Thyroid gland (tissue), 4 donors: ENCODE results near the gene LARGE1. TPM values are rescaled to one million over a fixed set of nuclear protein-coding genes. Genes with fewer than 3 reads are reported as not detected.

ENCODE experiments used
- DNase-seq, 2 donors: peaks; one replicate each; pipeline ENCODE4 v3.0.0-alpha.2; 2019
- H3K27ac ChIP-seq, 3 donors: fragments of 200-600 bp; sonication (generic); 1 replicate in 2 of 3; 2 replicates in 1 of 3; pipeline ENCODE4 v1.5.1; 2016 to 2019; ENCODE audit warnings: mild to moderate bottlenecking in 1 of 3, moderate library complexity in 1 of 3
- H3K27me3 ChIP-seq: fragments of 200-600 bp; sonication (generic); one replicate; pipeline ENCODE4 v1.5.1; 2019
- H3K36me3 ChIP-seq, 2 donors: fragments of 200-600 bp; sonication (generic); one replicate each; pipeline ENCODE4 v1.5.1; 2016 to 2019
- H3K4me1 ChIP-seq, 2 donors: fragments of 200-600 bp; sonication (generic); one replicate each; pipeline ENCODE4 v1.5.1; 2017 to 2019
- H3K4me3 ChIP-seq, 3 donors: fragments of 200-600 bp; sonication (generic); replicated peaks in 1 of 3; 1 replicate in 2 of 3; 2 replicates in 1 of 3; pipeline ENCODE4 v1.5.1; 2016; ENCODE audit warnings: mild to moderate bottlenecking in 1 of 3
- H3K9me3 ChIP-seq: fragments of 200-600 bp; sonication (generic); one replicate; pipeline ENCODE4 v1.5.1; 2017
- CTCF ChIP-seq, 6 experiments: fragments of 200-600 bp in 3 of 6; fragments of 450-650 bp in 3 of 6; sonication (generic) in 3 of 6; IDR thresholded peaks; one replicate each; pipeline ENCODE4 v1.5.1; 2016 to 2019; ENCODE audit warnings: antibody characterized with exemption in 6 of 6, mild to moderate bottlenecking in 2 of 6, inconsistent platforms in 1 of 6, moderate library complexity in 1 of 6
- POLR2A ChIP-seq, 2 donors: fragments of 450-650 bp; IDR thresholded peaks; one replicate each; pipeline ENCODE4 v1.6.1; 2017; ENCODE audit warnings: antibody characterized with exemption in 2 of 2, mild to moderate bottlenecking in 2 of 2, moderate library complexity in 1 of 2
- WGBS, 2 donors: methylation state at CpG; one replicate each; pipeline ENCODE4 v1.1.5; 2017; 5-methylcytosine and 5-hydroxymethylcytosine counted together
- intact Hi-C: fragments of 100-400 bp; cut with DNase I; formaldehyde crosslinking; loops from one replicate; pipeline ENCODE4 v1.15.1; 2023
- total RNA-seq, 4 donors: library from RNA; depleted of rRNA; stranded (reverse); fragments of >200 nt; gene quantifications; one replicate each; pipeline ENCODE4 v1.2.3, GENCODE V29; 2016

LARGE1 gene
- total RNA-seq, 4 donors from 2014 or later: 13.6 to 16.3 (median 15.1) TPM

GRCh38 chr22:33697640-33698039 lies 222.6 kb downstream of the LARGE1 start:
- no peaks in the 10 kb centered on the region for H3K27me3 ChIP-seq

GRCh38 chr22:33691057-33691630 lies 229.1 kb downstream of the LARGE1 start:
- no peaks in the 10 kb centered on the region for H3K9me3 ChIP-seq
- DNase-seq: no peak
- H3K36me3 ChIP-seq: no peaks in the 10 kb centered on the region
- H3K4me3 ChIP-seq: no peak overlapping the region
- 86 to 93% methylated on average over 7 of the region's 7 CpGs for WGBS, 2 donors
- H3K27me3 ChIP-seq: no peaks in the 10 kb centered on the region
- intact Hi-C loops: no loop called here
- no peak overlapping the region for H3K27ac ChIP-seq
- no peak for TF ChIP-seq CTCF (IDR thresholded peaks at IDR 0.05)
- TF ChIP-seq POLR2A (IDR thresholded peaks at IDR 0.05): no peak
- no peaks in the 10 kb centered on the region for H3K4me1 ChIP-seq

More at GRCh38 chr22:33697640-33698039, 222.6 kb downstream of the LARGE1 start:
- Histone ChIP-seq H3K4me3 (no peak overlapping the region), H3K4me1 (no peaks in the 10 kb centered on the region), H3K9me3 (no peaks in the 10 kb centered on the region), H3K27ac (no peak overlapping the region), H3K36me3 (no peaks in the 10 kb centered on the region)
- TF ChIP-seq POLR2A (IDR thresholded peaks at IDR 0.05): no peak
- TF ChIP-seq CTCF (IDR thresholded peaks at IDR 0.05): no peak
- WGBS, 2 donors: 90 to 94% methylated on average over 4 of the region's 4 CpGs
- no peak for DNase-seq
- intact Hi-C loops: no loop called here

- H3K4me3 ChIP-seq: no peak overlapping the region
- no peak overlapping the region for H3K27ac ChIP-seq
- DNase-seq: no peak
- H3K36me3 ChIP-seq: no peaks in the 10 kb centered on the region
- 97 to 98% methylated on average over 2 of the region's 2 CpGs for WGBS, 2 donors
- TF ChIP-seq CTCF (IDR thresholded peaks at IDR 0.05): no peak
- no peak for TF ChIP-seq POLR2A (IDR thresholded peaks at IDR 0.05)
- H3K9me3 ChIP-seq: no peaks in the 10 kb centered on the region
- no peaks in the 10 kb centered on the region for H3K27me3 ChIP-seq
- no peaks in the 10 kb centered on the region for H3K4me1 ChIP-seq
- intact Hi-C loops: no loop called here
These were observed 231.4 kb downstream of the LARGE1 start for GRCh38 chr22:33688903-33689302.

- TF ChIP-seq POLR2A (IDR thresholded peaks at IDR 0.05) (no peak), CTCF (IDR thresholded peaks at IDR 0.05) (no peak)
- no peaks in the 10 kb centered on the region for H3K9me3 ChIP-seq
- no peak overlapping the region for H3K4me3 ChIP-seq
- DNase-seq: no peak
- H3K36me3 ChIP-seq: no peaks in the 10 kb centered on the region
- H3K27me3 ChIP-seq: no peaks in the 10 kb centered on the region
- intact Hi-C loops: no loop called here
- H3K4me1 ChIP-seq: no peaks in the 10 kb centered on the region
- no peak overlapping the region for H3K27ac ChIP-seq
- 93 to 97% methylated on average over 10 of the region's 10 CpGs for WGBS, 2 donors
These were observed 232.8 kb downstream of the LARGE1 start for GRCh38 chr22:33687464-33687863.

- H3K4me3 ChIP-seq: no peak overlapping the region
- intact Hi-C loops: no loop called here
- no peaks in the 10 kb centered on the region for H3K27me3 ChIP-seq
- H3K36me3 ChIP-seq: no peaks in the 10 kb centered on the region
- WGBS, 2 donors: 93 to 96% methylated on average over 11 of the region's 11 CpGs
- TF ChIP-seq POLR2A (IDR thresholded peaks at IDR 0.05) (no peak), CTCF (IDR thresholded peaks at IDR 0.05) (no peak)
- DNase-seq: no peak
- no peaks in the 10 kb centered on the region for H3K4me1 ChIP-seq
- H3K9me3 ChIP-seq: no peaks in the 10 kb centered on the region
- no peak overlapping the region for H3K27ac ChIP-seq
These were observed 236.2 kb downstream of the LARGE1 start for GRCh38 chr22:33684087-33684486.
